Stimulated activated CD4-positive, alpha-beta T cell treated with anti-CD3 and anti-CD28 coated beads, Interleukin-1b, Interleukin-23, amount 100 ng/mL, for 4 hours (primary cell): ENCODE data around the gene GCN1.

Experiments used
- DNase-seq, 2 donors: peaks; one replicate each; pipeline ENCODE4 v3.0.0-alpha.2; 2020; ENCODE audit warnings: low read depth in 2 of 2

GCN1 gene

DNA sequence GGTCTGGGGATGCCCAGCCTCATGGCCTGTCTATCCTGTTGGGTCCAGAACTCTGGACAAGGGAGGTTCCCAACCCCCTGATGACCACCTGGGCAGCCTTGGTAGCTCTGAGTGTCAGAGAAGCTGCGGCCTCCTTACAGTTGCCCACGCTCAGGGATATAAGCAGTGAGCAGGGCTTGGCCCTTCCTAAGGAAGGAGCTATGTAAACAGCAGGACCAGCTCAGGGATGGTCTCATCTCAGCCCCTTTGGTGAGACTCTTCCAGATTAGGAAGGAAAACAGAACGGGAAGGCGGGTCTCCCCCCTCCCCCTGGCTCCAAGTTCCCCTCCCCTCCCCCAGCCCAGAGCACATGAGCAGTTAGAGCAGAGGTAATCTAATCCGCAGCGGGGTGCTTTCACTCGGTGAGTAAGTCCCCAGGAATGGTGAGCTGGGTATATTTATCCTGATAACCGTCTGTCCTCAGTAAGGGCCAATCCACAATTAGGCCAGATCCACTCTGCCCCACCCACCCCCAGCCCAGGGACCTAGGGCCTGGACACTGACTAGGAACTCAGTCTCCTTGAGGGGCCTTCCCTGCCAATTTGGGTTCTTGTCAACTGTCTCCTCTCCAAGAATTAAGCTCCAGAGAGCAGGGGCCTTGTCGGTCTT is 35.9 kb upstream of the GCN1 start:
- no peak for DNase-seq

DNA sequence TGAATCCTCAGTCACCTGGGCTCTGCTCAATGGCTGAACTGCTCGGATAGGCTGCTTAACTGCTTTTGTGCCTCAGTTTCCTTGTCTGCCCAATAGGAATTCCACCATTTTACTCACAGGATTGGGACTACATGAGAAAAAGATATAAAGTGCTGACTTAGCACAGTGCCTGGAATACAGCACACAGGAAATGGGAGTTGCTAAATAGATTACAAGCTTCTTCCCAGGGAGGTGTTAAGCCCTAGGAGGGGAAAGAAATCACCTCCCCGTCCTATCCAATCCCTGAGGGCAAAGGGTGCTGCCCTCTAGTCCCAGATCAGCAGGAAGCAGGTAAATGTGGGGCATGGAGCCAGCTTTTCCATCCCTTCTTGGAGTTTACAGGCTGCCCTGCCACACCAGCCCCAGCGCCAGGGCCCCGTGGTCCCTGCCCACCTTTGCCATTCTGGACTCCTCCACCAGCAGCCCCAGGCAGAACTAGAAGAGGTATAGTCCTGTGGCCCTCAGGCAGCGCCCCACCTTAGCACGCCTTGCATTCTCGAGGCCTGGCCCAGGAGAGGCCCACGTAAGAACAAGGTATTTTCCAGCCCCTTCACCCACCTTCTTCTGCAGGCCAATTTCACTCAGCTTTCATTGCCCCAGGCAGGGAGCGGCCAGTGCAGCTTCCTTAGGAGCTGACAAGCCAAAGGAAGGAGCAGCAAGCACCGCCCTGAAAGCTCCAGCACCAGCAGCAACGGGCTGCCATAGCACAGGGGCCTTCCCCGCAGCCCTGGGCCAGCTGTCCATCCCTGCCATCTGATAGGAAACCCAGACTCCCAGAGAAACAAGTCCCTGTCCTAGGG is 35.2 kb upstream of the GCN1 start:
- no peak for DNase-seq

GRCh38 chr12:120229071-120229486 is 34.6 kb upstream of the GCN1 start:
- DNase-seq, result no peak

DNA sequence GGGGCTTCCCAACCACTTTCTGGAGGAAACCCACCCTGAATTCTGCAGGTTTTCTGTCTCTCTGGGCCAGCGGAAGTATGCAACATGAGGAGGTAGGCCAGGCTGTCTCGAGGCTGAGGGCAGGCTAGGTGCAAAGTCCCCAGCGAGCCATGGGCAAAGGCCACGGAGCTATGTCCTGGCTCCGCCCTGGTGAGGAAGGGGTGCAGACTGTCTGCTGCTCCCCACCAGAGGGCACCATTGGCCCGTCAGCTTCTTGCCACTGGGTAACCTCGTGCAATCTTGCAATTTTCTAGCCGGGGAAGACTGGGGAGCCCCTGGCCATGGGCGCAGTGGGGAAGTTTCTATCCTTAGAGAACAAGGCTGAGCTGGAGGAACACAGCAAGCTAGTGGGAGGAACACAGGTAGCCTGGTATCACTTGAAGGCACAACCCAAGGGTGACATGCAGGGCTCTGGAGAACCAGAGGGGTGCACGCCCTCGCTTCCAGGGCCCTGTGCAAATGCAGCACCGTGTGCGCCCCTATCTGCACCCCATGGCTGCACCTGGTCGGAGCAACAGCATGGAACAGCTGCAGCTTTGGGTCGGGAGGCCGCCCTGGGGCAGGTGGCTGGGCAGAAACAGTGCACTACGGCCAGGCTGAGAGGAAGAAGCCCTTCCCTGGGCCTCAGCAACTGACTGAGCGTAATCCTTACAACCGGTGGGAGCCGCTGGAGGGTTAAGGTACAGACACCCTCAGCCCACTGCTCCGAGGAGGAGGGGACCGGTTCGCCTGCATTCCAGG is 34.0 kb upstream of the GCN1 start:
- peak; percentile 87 for DNase-seq

DNA sequence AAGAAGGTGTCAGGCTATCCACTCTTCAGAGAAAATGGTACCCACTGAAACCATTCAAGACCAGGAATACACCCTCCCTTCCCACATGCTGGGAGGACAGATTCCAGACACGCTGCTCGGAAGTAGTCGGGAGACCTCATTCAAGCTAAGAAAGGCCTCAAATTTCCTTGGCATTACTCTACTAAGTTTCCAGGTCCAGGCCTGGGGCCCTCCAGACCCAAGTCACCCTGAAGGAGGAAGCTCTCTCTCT is 33.5 kb upstream of the GCN1 start:
- DNase-seq, result no peak

DNA sequence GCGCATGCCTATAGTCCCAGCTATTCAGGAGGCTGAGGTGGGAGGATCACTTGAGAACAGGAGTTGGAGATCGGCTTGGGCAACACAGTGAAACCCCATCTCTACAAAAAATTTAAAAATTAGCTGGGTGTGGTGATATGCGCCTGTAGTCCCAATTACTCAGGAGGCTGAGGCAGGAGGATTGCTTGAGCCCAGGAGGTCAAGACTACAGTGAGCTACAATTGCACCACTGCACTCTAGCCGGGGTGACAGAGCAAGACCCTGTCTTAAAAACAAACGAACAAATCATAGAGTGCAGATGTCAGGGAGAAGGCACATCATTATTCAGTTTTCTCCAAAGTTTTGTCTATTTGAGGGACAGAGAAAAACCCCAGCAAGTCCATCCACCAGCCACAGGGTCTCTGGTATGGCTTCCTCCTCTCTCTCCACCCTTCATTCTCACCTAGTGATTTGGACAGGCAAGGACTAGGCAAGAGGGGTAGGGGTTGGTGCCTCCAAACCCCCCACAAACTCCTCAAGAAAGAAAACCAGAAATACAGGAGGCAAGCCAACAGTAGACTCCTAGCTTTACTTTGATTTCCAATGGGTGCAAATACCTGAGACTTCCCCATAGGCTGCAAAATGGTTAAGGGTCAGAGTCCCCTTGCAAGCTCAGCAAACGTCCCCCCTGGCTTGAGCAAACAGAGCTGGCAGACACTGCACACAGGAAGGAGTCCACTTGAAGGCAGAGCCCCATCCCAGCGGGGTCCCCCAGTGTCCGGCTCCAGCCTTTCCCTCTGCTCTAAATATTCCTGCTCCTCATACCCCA is 32.9 kb upstream of the GCN1 start:
- no peak for DNase-seq

GRCh38 chr12:120225852-120226640 is 31.5 kb upstream of the GCN1 start:
- no peak for DNase-seq

GRCh38 chr12:120225200-120225558 is 30.7 kb upstream of the GCN1 start:
- no peak for DNase-seq

- DNase-seq, result no peak
Observed at GRCh38 chr12:120224304-120225199, 30.0 kb upstream of the GCN1 start.

GRCh38 chr12:120223458-120224303 is 29.2 kb upstream of the GCN1 start:
- DNase-seq, result no peak

DNA sequence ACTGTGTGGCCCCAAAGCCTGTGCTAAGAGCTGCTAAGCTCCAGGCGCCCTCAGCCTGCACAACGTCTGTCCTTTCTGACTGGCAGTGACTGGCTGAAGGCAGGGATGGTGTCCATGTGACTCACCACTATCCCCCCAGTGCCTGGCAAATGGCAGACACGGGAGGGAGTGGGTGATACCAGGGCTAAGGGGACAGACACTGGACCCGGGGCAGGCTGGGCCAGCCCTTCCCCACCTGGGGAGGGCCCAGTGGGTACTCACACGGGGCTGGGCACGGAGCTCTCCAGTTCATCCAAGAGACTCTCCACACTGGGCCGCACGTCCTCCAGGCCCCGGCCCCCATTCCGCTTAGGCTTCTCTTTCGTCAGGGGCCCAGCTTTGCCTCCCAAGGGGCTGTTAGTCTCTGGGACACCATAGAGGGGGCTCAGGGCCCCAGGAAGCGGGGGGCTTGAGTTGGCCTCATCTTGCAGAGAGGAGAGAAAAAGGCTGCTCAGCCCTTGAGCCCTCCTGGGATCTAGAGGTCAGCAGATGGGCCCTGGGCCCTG is 27.8 kb upstream of the GCN1 start:
- DNase-seq, result no peak

DNA sequence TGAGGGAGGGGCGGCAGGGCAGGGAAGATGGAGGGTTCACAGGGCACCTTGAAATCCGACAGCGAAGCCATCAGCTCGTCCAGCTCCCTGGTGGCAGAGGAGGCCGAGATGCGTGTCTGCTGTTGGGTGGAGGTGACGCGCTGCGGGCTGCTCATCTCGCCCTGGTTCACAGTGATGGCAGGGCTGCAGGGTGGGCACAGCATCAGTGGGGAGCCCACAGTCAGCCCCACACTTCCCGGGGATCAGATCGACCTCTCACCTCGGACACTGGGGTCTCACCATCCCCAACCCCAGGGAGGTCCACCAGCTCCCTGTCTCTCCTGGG is 27.0 kb upstream of the GCN1 start:
- DNase-seq, result no peak

DNA sequence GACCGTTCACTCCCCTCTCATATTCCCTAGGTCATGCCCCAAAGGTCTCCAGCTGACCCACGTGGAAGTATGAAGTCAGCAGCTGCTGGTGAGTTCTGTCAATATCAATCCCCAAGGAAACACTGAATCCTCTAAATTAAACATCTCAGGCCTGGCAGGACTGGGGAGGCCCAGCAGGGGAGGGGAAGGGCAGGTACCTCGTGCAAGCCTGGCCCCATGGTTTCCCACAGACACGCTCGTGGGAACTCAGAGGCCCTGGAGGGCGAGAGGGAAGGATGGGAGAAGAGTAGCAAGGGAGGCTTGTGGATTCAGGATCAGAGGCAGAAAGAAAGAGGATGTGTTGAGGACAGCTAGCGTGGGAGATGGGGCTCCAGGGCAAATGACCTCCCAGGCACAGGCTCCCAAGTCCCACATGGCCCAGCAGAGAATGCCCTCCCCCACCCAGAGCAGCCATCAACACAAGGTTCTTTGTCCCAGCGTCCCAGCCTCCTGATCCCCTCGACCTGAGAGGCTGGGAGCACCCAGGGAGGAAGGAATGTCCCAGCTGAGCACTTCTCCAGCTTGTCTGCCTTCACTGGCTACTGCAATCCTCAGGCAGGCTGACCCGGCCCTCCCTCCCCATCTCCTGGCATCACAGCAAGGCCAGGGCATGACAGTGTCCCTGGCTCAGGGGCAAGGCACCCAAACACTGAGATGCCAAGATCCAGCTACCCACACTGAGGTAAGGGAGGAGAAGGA is 26.5 kb upstream of the GCN1 start:
- no peak for DNase-seq

DNA sequence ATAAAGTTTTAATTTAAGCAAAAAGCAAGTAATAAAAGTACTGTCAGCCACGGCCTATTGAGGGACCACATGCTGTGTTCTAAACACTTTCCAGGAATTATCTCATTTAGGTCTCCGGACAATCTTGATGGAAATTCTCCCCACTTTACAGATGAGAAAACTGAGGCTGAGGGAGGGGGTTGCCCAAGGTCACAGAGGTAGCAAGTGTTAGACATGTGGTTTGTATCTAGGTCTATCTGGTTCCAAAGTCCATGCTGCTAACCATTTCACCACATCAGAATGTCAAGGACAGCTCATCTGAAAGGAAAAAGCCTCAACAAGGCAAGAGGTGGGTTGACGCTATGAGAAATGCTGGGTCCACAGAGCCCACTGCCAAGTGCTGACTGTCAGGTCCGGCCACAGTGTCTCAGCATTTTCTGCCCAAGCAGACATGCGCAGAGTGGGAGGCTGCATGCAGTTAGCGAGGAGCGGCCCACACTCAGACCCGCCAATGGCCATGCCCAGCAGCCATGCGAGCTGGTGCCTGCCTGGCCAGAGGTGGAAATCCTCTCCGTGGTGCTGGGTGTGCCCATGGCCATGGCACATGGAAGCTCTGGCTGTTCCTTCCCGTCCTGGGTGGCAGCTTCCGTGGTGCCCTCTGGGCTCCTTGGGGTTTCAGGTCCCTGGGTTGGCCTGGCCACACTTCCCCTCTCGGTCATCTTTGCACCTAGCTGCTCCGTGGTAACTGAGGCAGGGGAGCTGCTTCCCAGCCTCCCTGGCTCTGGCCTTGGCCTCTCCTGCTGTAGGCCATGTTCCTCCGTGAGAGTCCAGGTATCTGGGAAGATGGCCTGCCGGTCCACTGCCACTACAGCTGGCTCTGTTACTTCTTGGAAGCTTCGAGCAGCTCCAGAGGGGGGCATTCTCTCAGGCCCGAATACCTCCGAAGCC is 24.4 kb upstream of the GCN1 start:
- no peak for DNase-seq

- DNase-seq, result no peak
Observed at GRCh38 chr12:120216742-120217605, 22.5 kb upstream of the GCN1 start.
